Cerebellar nuclear complex (tissue), 1 donor: ENCODE data around the gene LIPT1.
"Not testable (repeated sequence)": the region's sequence is repeated elsewhere in the genome, so short reads cannot be mapped to it uniquely, and the experiment has no call there.

ENCODE experiments used
- DNase-seq, 2 experiments: peaks; one replicate each; lab custom pipeline; 2025; lab: John Stamatoyannopoulos, UW

LIPT1 gene

GRCh38 chr2:99180755-99181623 lies 26.2 kb downstream of the LIPT1 start, which contains the start of the genes MITD1 and MRPL30:
MITD1 (minus strand) TSS chr2:99181058; CDS start chr2:99180981, 77 bp downstream.
MRPL30 (plus strand) TSS chr2:99181184; CDS start chr2:99186204, 5,020 bp downstream.
- peak; percentile 16 to 67 for DNase-seq

GRCh38 chr2:99181624-99182000 lies 26.8 kb downstream of the LIPT1 start:
- no peak for DNase-seq

- no peak for DNase-seq
Measured at GRCh38 chr2:99183025-99183424, 28.3 kb downstream of the LIPT1 start.

- DNase-seq, result peak; percentile 33 to 67
Measured at GRCh38 chr2:99184811-99185210, 30.0 kb downstream of the LIPT1 start.

GRCh38 chr2:99187011-99187410 lies 32.2 kb downstream of the LIPT1 start:
- DNase-seq, result no peak

- no peak for DNase-seq
Measured at GRCh38 chr2:99188357-99188756, 33.6 kb downstream of the LIPT1 start.

- no peak for DNase-seq
Measured at GRCh38 chr2:99190548-99190947, 35.8 kb downstream of the LIPT1 start.

GRCh38 chr2:99192364-99192763 lies 37.6 kb downstream of the LIPT1 start:
- DNase-seq, result not testable (repeated sequence)

- no peak for DNase-seq
Measured at GRCh38 chr2:99198103-99198841, 43.5 kb downstream of the LIPT1 start.

- DNase-seq, result no peak
Measured at GRCh38 chr2:99200076-99200800, 45.5 kb downstream of the LIPT1 start.

GRCh38 chr2:99201959-99202678 lies 47.4 kb downstream of the LIPT1 start:
- no peak for DNase-seq

GRCh38 chr2:99205491-99205890 lies 50.7 kb downstream of the LIPT1 start:
- no peak for DNase-seq
